Measurements from ENCODE around the gene ZC3HAV1.

DNA sequence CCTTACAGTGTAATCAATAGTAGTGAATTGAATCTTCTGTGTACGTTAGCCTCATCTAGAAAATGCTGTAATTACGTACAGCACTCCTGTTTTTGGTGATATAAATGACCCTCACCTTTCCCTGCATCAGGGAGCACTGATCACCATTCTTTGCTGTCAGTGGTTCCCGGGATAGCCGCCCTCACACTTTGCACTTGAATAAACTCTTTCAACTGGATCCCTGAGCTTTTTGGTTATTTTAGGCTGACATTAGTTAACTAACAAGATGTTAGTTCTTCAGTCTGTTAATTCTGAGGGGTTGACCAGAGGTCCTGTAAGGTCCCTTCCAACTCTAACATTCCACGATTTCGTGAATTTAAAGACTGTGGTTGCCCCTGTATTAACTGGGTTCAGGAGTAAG lies 23.4 kb upstream of the ZC3HAV1 start:
- TF ChIP-seq, protein P1, sequence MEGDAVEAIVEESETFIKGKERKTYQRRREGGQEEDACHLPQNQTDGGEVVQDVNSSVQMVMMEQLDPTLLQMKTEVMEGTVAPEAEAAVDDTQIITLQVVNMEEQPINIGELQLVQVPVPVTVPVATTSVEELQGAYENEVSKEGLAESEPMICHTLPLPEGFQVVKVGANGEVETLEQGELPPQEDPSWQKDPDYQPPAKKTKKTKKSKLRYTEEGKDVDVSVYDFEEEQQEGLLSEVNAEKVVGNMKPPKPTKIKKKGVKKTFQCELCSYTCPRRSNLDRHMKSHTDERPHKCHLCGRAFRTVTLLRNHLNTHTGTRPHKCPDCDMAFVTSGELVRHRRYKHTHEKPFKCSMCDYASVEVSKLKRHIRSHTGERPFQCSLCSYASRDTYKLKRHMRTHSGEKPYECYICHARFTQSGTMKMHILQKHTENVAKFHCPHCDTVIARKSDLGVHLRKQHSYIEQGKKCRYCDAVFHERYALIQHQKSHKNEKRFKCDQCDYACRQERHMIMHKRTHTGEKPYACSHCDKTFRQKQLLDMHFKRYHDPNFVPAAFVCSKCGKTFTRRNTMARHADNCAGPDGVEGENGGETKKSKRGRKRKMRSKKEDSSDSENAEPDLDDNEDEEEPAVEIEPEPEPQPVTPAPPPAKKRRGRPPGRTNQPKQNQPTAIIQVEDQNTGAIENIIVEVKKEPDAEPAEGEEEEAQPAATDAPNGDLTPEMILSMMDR (IDR thresholded peaks at IDR 0.05): no peak
- no peak for TF ChIP-seq POLR2A (IDR thresholded peaks at IDR 0.05)
